Osteoblast (primary cell): ENCODE results near the gene GALT. TPM values are rescaled to one million over a fixed set of nuclear protein-coding genes. Genes with fewer than 3 reads are reported as not detected.

ENCODE experiments used
- DNase-seq: peaks from one replicate; pipeline ENCODE4 v3.0.0; 2011; ENCODE audit warnings: low spot score, mixed read lengths; ENCODE audit not compliant: insufficient read length; ENCODE audit errors: missing footprints
- H2AFZ ChIP-seq: 2 replicates; pipeline ENCODE4 v1.6.0; 2011; ENCODE audit warnings: mild to moderate bottlenecking, low read length
- H3K27ac ChIP-seq: 2 replicates; pipeline ENCODE4 v1.5.1; 2011; ENCODE audit warnings: mild to moderate bottlenecking, low read depth, low read length, moderate library complexity
- H3K27me3 ChIP-seq: 2 replicates; pipeline ENCODE4 v1.6.0; 2012; ENCODE audit warnings: mild to moderate bottlenecking, control low read depth, inconsistent platforms, low read length, moderate library complexity; ENCODE audit not compliant: insufficient read depth
- H3K36me3 ChIP-seq: 2 replicates; pipeline ENCODE4 v1.5.1; 2011; ENCODE audit warnings: mild to moderate bottlenecking, low read length, control low read depth, moderate library complexity; ENCODE audit not compliant: insufficient read depth
- H3K4me1 ChIP-seq: 2 replicates; pipeline ENCODE4 v1.5.1; 2011; ENCODE audit warnings: mild to moderate bottlenecking, low read length, control low read depth, moderate library complexity; ENCODE audit not compliant: insufficient read depth
- H3K4me2 ChIP-seq: 2 replicates; pipeline ENCODE4 v1.6.0; 2011; ENCODE audit warnings: mild to moderate bottlenecking, low read length; ENCODE audit not compliant: insufficient read depth
- H3K4me3 ChIP-seq: fragments of 200-600 bp; sonication (generic); 3 replicates; pipeline ENCODE4 v1.5.1; 2012; ENCODE audit warnings: mild to moderate bottlenecking, low read length, inconsistent platforms; ENCODE audit not compliant: insufficient read depth
- H3K79me2 ChIP-seq: 2 replicates; pipeline ENCODE4 v1.6.0; 2012; ENCODE audit warnings: mild to moderate bottlenecking, low read length, control low read depth, inconsistent platforms; ENCODE audit not compliant: insufficient read depth
- H3K9me3 ChIP-seq: 2 replicates; pipeline ENCODE4 v1.5.1; 2011; ENCODE audit warnings: low read depth, low read length, control low read depth
- H4K20me1 ChIP-seq: 2 replicates; pipeline ENCODE4 v1.6.0; 2012; ENCODE audit warnings: mild to moderate bottlenecking, low read length, control low read depth; ENCODE audit not compliant: insufficient read depth
- total RNA-seq: library from RNA; depleted of rRNA; stranded (reverse); fragments of >200 nt; gene quantifications from 2 replicates; pipeline ENCODE4 v1.2.3, GENCODE V29; 2012
- TF ChIP-seq, protein P1 (sequence below): IDR thresholded peaks from 2 replicates; pipeline ENCODE4 v1.5.1; 2011; ENCODE audit warnings: mild to moderate bottlenecking, low read depth, low read length, moderate library complexity; ENCODE audit errors: extremely low read depth

The GALT gene
- total RNA-seq, 1 donor: 32.6 TPM

GRCh38 chr9:34647084-34647403, 569 bp downstream of the GALT start:
- H2AFZ ChIP-seq: peak overlapping the region; percentile 96
- peaks cover 29% of the 10 kb centered on the region for H3K4me1 ChIP-seq
- H3K4me2 ChIP-seq: peak overlapping the region; percentile 86
- peak overlapping the region; percentile 76 for H3K27ac ChIP-seq
- TF ChIP-seq, protein P1, sequence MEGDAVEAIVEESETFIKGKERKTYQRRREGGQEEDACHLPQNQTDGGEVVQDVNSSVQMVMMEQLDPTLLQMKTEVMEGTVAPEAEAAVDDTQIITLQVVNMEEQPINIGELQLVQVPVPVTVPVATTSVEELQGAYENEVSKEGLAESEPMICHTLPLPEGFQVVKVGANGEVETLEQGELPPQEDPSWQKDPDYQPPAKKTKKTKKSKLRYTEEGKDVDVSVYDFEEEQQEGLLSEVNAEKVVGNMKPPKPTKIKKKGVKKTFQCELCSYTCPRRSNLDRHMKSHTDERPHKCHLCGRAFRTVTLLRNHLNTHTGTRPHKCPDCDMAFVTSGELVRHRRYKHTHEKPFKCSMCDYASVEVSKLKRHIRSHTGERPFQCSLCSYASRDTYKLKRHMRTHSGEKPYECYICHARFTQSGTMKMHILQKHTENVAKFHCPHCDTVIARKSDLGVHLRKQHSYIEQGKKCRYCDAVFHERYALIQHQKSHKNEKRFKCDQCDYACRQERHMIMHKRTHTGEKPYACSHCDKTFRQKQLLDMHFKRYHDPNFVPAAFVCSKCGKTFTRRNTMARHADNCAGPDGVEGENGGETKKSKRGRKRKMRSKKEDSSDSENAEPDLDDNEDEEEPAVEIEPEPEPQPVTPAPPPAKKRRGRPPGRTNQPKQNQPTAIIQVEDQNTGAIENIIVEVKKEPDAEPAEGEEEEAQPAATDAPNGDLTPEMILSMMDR: no peak
- peaks cover 19% of the 10 kb centered on the region for H3K79me2 ChIP-seq
- no peaks in the 10 kb centered on the region for H3K27me3 ChIP-seq
- H3K9me3 ChIP-seq: no peaks in the 10 kb centered on the region
- peak overlapping the region; percentile 88 for H3K4me3 ChIP-seq
- peaks cover 12% of the 10 kb centered on the region for H4K20me1 ChIP-seq
- H3K36me3 ChIP-seq: peaks cover 21% of the 10 kb centered on the region
- no peak for DNase-seq

GRCh38 chr9:34647651-34648050, 1.2 kb downstream of the GALT start:
- Histone ChIP-seq H3K4me3 (peak overlapping the region; percentile 88), H3K79me2 (peaks cover 19% of the 10 kb centered on the region)

DNA sequence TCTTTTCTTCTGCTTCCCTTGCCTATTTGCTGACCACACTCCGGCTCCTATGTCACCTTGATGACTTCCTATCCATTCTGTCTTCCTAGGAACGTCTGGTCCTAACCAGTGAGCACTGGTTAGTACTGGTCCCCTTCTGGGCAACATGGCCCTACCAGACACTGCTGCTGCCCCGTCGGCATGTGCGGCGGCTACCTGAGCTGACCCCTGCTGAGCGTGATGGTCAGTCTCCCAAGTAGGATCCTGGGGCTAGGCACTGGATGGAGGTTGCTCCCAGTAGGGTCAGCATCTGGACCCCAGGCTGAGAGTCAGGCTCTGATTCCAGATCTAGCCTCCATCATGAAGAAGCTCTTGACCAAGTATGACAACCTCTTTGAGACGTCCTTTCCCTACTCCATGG, 2.2 kb downstream of the GALT start:
- no peak overlapping the region for H3K4me2 ChIP-seq
- no peak overlapping the region for H2AFZ ChIP-seq
- peaks cover 45% of the 10 kb centered on the region for H3K4me1 ChIP-seq
- no peak for DNase-seq
- no peaks in the 10 kb centered on the region for H3K9me3 ChIP-seq
- H3K27ac ChIP-seq: no peak overlapping the region
- TF ChIP-seq, protein P1: no peak
- peaks cover 19% of the 10 kb centered on the region for H3K79me2 ChIP-seq
- peaks cover 21% of the 10 kb centered on the region for H3K36me3 ChIP-seq
- no peaks in the 10 kb centered on the region for H3K27me3 ChIP-seq
- no peak overlapping the region for H3K4me3 ChIP-seq
- H4K20me1 ChIP-seq: peaks cover 12% of the 10 kb centered on the region

More at GRCh38 chr9:34647651-34648050, 1.2 kb downstream of the GALT start:
- peaks cover 12% of the 10 kb centered on the region for H4K20me1 ChIP-seq
- no peaks in the 10 kb centered on the region for H3K9me3 ChIP-seq
- peaks cover 21% of the 10 kb centered on the region for H3K36me3 ChIP-seq
- H3K27ac ChIP-seq: no peak overlapping the region
- H3K27me3 ChIP-seq: no peaks in the 10 kb centered on the region
- H2AFZ ChIP-seq: no peak overlapping the region
- H3K4me1 ChIP-seq: peaks cover 35% of the 10 kb centered on the region
- no peak for DNase-seq
- TF ChIP-seq, protein P1: no peak
- H3K4me2 ChIP-seq: peak overlapping the region; percentile 86

- H3K36me3 ChIP-seq: peaks cover 21% of the 10 kb centered on the region
- H3K4me1 ChIP-seq: peaks cover 55% of the 10 kb centered on the region
- no peaks in the 10 kb centered on the region for H3K9me3 ChIP-seq
- no peak overlapping the region for H2AFZ ChIP-seq
- H3K4me2 ChIP-seq: peak overlapping the region; percentile 98
- H4K20me1 ChIP-seq: peaks cover 12% of the 10 kb centered on the region
- H3K27me3 ChIP-seq: no peaks in the 10 kb centered on the region
- DNase-seq: no peak
- peak overlapping the region; percentile 64 for H3K27ac ChIP-seq
- H3K79me2 ChIP-seq: peaks cover 19% of the 10 kb centered on the region
- peak overlapping the region; percentile 69 for H3K4me3 ChIP-seq
- TF ChIP-seq, protein P1: no peak
Measured at GRCh38 chr9:34650816-34651215, 4.3 kb downstream of the GALT start.
